Measurements from ENCODE around the gene KRTAP5-6. TPM values are rescaled to one million over a fixed set of nuclear protein-coding genes. Genes with fewer than 3 reads are reported as not detected.

KRTAP5-6 gene
- total RNA-seq, 1 experiment from 2014 or later, result not detected

- ATAC-seq (no peak), DNase-seq (ENCODE audit: low read depth, low spot score) (no peak)
- Histone ChIP-seq H3K9ac (ENCODE audit: low read length) (no peak overlapping the region), H3K4me2 (ENCODE audit: low read length) (no peak overlapping the region), H3K79me2 (ENCODE audit: insufficient read depth, low read length) (no peaks in the 10 kb centered on the region), H3K9me2 (ENCODE audit: insufficient read depth) (no peaks in the 10 kb centered on the region), H2AFZ (ENCODE audit: low read depth, low read length, poor library complexity, severe bottlenecking) (no peak overlapping the region), H3K9me3 (ENCODE audit: control insufficient read depth in 1 of 2, insufficient read depth in 1 of 2, low read depth in 1 of 2, low read length in 2 of 2) (peaks cover 12 to 14% of the 10 kb centered on the region in 2 experiments; a peak in 3 of 4 replicates), H3K27ac (ENCODE audit: low read depth, low read length) (no peak overlapping the region), H3K4me1 (ENCODE audit: control insufficient read depth in 1 of 2, insufficient read depth in 2 of 2, low read length in 2 of 2) (no peaks in the 10 kb centered on the region), H3K36me3 (ENCODE audit: control insufficient read depth in 1 of 2, insufficient read depth in 2 of 2, low read length in 2 of 2) (no peaks in the 10 kb centered on the region), H3K4me3 (replicated peaks in 1 of 2; ENCODE audit: low read depth in 1 of 2, low read length in 2 of 2) (no peak overlapping the region), H4K20me1 (ENCODE audit: insufficient read depth) (no peaks in the 10 kb centered on the region), H3K27me3 (ENCODE audit: insufficient read depth, low read length) (peaks cover 12% of the 10 kb centered on the region; the same call in 1 of the 2 replicates)
- intact Hi-C loops (cut with micrococcal nuclease), result no loop called here
- BruUV-seq (replicated peaks), result no TSS peak
- TF ChIP-seq ELF1 (IDR thresholded peaks at IDR 0.05; ENCODE audit: borderline replicate concordance, low read depth) (no peak), YY1 (IDR thresholded peaks at IDR 0.05; ENCODE audit: extremely low read depth, insufficient replicate concordance, low read depth, low read length) (no peak)
- POLR2A ChIA-PET, result no interaction called here
- CTCF ChIA-PET, result no interaction called here
- RAD21 ChIA-PET (ENCODE audit: low non-redundant PET in 1 of 2, low total read pairs in 2 of 2, uncharacterized antibody in 2 of 2, unreplicated experiment in 2 of 2), result no interaction called here
Observed at GRCh38 chr11:1740786-1741530, 44.0 kb downstream of the KRTAP5-6 start.

- Histone ChIP-seq H3K9me3 (ENCODE audit: control insufficient read depth in 1 of 2, insufficient read depth in 1 of 2, low read depth in 1 of 2, low read length in 2 of 2) (peaks cover 6 to 11% of the 10 kb centered on the region in 2 experiments; a peak in 3 of 4 replicates), H2AFZ (ENCODE audit: low read depth, low read length, poor library complexity, severe bottlenecking) (no peak overlapping the region), H3K79me2 (ENCODE audit: insufficient read depth, low read length) (no peaks in the 10 kb centered on the region), H3K9me2 (ENCODE audit: insufficient read depth) (no peaks in the 10 kb centered on the region), H3K4me1 (ENCODE audit: control insufficient read depth in 1 of 2, insufficient read depth in 2 of 2, low read length in 2 of 2) (no peaks in the 10 kb centered on the region), H4K20me1 (ENCODE audit: insufficient read depth) (no peaks in the 10 kb centered on the region), H3K4me2 (ENCODE audit: low read length) (no peak overlapping the region), H3K27me3 (ENCODE audit: insufficient read depth, low read length) (peaks cover 12% of the 10 kb centered on the region; the same call in 1 of the 2 replicates), H3K27ac (ENCODE audit: low read depth, low read length) (no peak overlapping the region), H3K4me3 (replicated peaks in 1 of 2; ENCODE audit: low read depth in 1 of 2, low read length in 2 of 2) (no peak overlapping the region), H3K9ac (ENCODE audit: low read length) (no peak overlapping the region), H3K36me3 (ENCODE audit: control insufficient read depth in 1 of 2, insufficient read depth in 2 of 2, low read length in 2 of 2) (no peaks in the 10 kb centered on the region)
- ChIA-PET POLR2A (no interaction called here), RAD21 (ENCODE audit: low non-redundant PET in 1 of 2, low total read pairs in 2 of 2, uncharacterized antibody in 2 of 2, unreplicated experiment in 2 of 2) (no interaction called here), CTCF (no interaction called here)
- DNase-seq (ENCODE audit: low read depth, low spot score), result no peak
- TF ChIP-seq EGR1 (IDR thresholded peaks at IDR 0.05; ENCODE audit: low read depth), result no peak
- no peak for TF ChIP-seq SRF (IDR thresholded peaks at IDR 0.05; ENCODE audit: low read depth)
- TF ChIP-seq RAD21 (IDR thresholded peaks at IDR 0.05; ENCODE audit: low read depth), result no peak
- TF ChIP-seq, protein P1, sequence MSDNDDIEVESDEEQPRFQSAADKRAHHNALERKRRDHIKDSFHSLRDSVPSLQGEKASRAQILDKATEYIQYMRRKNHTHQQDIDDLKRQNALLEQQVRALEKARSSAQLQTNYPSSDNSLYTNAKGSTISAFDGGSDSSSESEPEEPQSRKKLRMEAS (IDR thresholded peaks at IDR 0.05), result no peak
- no peak for TF ChIP-seq POLR2A (IDR thresholded peaks at IDR 0.05; ENCODE audit: borderline replicate concordance, extremely low read depth, insufficient read depth, insufficient read length)
- no peak for TF ChIP-seq EZH2phosphoT487 (IDR thresholded peaks at IDR 0.05; ENCODE audit: borderline replicate concordance)
- intact Hi-C loops (cut with micrococcal nuclease), result no loop called here
- ATAC-seq, result no peak
- no TSS peak for BruUV-seq (replicated peaks)
Observed at GRCh38 chr11:1741741-1742140, 44.7 kb downstream of the KRTAP5-6 start.
